Measurements from ENCODE around the gene KRTAP4-6.
"Not testable (repeated sequence)": the region's sequence is repeated elsewhere in the genome, so short reads cannot be mapped to it uniquely, and the experiment has no call there.

Gene KRTAP4-6

DNA sequence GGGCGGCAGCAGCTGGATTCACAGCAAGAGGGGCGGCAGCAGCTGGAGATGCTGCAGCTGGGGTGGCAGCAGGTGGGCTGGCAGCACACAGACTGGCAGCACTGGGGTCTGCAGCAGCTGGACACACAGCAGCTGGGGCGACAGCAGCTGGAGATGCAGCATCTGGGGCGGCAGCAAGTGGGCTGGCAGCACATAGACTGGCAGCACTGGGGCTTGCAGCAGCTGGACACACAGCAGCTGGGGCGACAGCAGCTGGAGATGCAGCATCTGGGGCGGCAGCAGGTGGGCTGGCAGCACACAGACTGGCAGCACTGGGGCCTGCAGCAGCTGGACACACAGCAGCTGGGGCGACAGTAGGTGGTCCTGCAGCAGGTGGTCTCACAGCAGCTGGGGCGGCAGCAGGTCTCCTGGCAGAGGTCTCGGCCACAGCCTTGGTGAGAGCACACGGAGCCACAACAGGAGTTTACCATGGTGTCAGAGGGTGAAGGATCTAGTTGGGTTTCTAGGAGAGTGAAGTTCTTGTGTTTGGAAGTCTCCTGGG lies 22.4 kb downstream of the KRTAP4-6 start, which contains the start of gene KRTAP4-11:
KRTAP4-11 (minus strand) TSS at position 528 of the 541 bp plus-strand sequence; CDS start at position 470, 58 bp downstream.
- H3K36me3 ChIP-seq (ENCODE audit: control insufficient read depth, insufficient read depth, low read length); H3K9me3 ChIP-seq (ENCODE audit: control insufficient read depth, low read length); H3K9ac ChIP-seq (ENCODE audit: low read length); H3K27me3 ChIP-seq (ENCODE audit: control insufficient read depth, insufficient read depth, low read length); H3K4me1 ChIP-seq (ENCODE audit: control insufficient read depth, insufficient read depth, low read length); H3K4me3 ChIP-seq (ENCODE audit: low read length): not testable (repeated sequence)

DNA sequence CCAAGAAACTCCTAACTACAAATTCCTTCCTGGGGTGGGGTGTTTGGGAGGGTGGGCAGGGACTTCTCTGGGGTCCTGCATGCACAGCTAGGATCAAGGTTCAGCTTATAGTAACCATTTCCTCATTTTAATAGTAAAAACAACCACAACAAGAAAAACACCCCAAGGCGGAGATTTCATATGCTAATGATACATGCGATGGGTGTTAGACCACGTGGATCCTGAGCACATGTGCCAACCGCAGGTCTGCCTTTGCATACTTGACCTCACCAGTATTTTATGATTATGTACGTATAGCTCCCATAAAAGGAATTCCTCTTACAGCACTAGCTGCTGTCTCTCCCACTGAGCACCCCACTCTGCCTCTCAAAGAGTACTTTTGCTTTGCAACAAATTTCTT lies 24.0 kb downstream of the KRTAP4-6 start:
- H3K4me3 ChIP-seq (ENCODE audit: low read length), result no peak overlapping the region

DNA sequence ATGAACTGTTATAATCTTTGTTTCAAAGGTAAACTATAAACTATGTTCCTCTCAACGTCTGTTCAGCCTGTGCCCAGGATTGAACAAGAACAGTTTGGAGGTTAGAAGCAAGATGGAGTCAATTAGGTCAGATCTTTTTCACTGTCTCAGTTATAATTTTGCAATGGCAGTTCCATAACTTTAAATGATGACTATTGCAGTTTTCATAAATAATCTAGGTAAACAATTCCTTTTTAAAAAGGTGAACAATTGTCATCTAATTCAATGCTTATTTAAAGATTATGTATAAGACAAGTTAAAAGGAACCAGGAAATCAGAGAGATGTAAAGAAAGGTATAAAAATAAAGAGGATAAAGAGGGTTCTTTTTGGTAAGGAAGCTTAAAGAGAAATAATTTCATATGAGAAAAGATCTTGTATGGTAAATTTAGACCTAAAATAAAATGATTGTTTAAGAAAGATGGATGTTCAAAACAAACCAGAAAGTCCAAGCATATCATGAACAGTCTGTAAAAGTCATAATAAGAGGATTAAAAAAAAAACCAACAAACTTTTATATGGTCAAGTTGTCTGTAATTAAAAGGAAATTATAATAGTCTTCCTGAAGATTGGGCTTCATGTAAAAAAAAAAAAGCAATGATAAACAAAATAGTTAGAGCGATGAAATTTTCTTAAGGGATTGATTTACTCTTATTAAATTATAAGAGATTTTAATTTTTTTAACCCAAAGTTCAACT lies 29.0 kb downstream of the KRTAP4-6 start:
- H3K9me3 ChIP-seq (ENCODE audit: control insufficient read depth, low read length), result no peaks in the 10 kb centered on the region

More for the DNA sequence above, 24.0 kb downstream of the KRTAP4-6 start:
- Histone ChIP-seq H3K9ac (ENCODE audit: low read length) (no peak overlapping the region), H3K9me3 (ENCODE audit: control insufficient read depth, low read length) (no peaks in the 10 kb centered on the region), H3K36me3 (ENCODE audit: control insufficient read depth, insufficient read depth, low read length) (no peaks in the 10 kb centered on the region), H3K27me3 (ENCODE audit: control insufficient read depth, insufficient read depth, low read length) (no peaks in the 10 kb centered on the region), H3K4me1 (ENCODE audit: control insufficient read depth, insufficient read depth, low read length) (no peaks in the 10 kb centered on the region)

DNA sequence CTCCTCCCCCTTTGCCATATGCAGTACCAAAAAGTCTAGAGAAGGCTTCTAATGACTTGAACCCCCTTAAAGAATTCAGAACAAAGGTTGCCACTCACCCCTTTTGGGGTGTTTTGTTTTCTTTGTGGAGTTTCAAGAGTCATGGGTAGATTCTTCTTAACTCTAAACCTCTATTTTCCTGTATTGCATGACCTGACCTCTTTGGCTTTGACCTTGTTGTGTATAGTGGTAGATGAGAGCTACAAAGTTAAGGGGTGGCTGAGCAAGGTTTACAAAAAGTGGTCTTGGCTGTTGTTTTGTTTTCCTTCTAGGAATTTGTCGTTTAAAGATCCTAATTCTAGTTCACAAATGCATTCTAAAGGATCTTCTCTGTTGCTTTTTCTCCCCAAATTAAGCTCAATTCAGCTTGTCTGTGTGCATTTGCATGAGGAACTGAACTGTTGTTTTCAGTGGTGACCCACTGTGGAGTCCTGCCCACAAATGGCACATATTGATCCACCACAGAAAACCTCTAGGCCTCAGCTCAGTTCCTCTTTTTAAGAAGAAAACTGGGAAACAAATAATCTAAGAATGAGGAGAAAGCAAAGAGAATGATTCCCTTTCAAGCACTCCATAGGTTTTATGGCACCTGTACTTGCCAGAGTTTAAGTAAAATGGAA lies 31.5 kb downstream of the KRTAP4-6 start:
- not testable (repeated sequence) for H3K9ac ChIP-seq (ENCODE audit: low read length); H3K4me3 ChIP-seq (ENCODE audit: low read length); H3K27me3 ChIP-seq (ENCODE audit: control insufficient read depth, insufficient read depth, low read length); H3K9me3 ChIP-seq (ENCODE audit: control insufficient read depth, low read length); H3K4me1 ChIP-seq (ENCODE audit: control insufficient read depth, insufficient read depth, low read length); H3K36me3 ChIP-seq (ENCODE audit: control insufficient read depth, insufficient read depth, low read length)

More for the DNA sequence above, 29.0 kb downstream of the KRTAP4-6 start:
- H3K4me3 ChIP-seq (ENCODE audit: low read length), result no peak overlapping the region
- H3K36me3 ChIP-seq (ENCODE audit: control insufficient read depth, insufficient read depth, low read length), result no peaks in the 10 kb centered on the region
- no peaks in the 10 kb centered on the region for H3K4me1 ChIP-seq (ENCODE audit: control insufficient read depth, insufficient read depth, low read length)
- H3K27me3 ChIP-seq (ENCODE audit: control insufficient read depth, insufficient read depth, low read length), result no peaks in the 10 kb centered on the region
- no peak overlapping the region for H3K9ac ChIP-seq (ENCODE audit: low read length)

DNA sequence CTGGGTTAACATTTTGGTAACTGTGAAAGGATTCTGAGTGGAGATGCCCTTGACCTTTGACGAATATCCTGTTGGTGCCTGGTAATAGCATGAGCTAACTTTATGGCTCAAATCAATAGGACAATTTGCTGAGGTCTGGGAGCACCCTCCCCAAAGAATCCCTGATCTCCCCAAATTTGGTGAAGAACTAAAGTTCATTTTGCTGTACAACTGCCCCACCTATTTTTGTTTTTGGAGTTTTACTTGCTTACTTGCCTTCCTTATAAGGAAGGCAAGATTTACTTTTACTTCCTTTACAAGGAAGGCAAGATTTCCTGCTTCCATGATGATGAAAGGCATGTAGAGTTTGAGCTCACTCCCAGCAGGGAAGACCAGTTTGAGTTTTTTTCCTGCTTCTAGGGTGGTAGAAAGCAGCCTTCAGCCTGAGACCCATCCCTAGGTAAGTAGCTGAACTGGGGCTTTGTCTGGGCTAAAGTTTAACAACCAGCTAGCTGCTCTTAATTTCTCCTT lies 32.3 kb downstream of the KRTAP4-6 start:
- no peaks in the 10 kb centered on the region for H3K9me3 ChIP-seq (ENCODE audit: control insufficient read depth, low read length)
- no peaks in the 10 kb centered on the region for H3K27me3 ChIP-seq (ENCODE audit: control insufficient read depth, insufficient read depth, low read length)
- no peak overlapping the region for H3K4me3 ChIP-seq (ENCODE audit: low read length)
- H3K36me3 ChIP-seq (ENCODE audit: control insufficient read depth, insufficient read depth, low read length), result no peaks in the 10 kb centered on the region
- H3K4me1 ChIP-seq (ENCODE audit: control insufficient read depth, insufficient read depth, low read length), result no peaks in the 10 kb centered on the region
- H3K9ac ChIP-seq (ENCODE audit: low read length), result no peak overlapping the region

DNA sequence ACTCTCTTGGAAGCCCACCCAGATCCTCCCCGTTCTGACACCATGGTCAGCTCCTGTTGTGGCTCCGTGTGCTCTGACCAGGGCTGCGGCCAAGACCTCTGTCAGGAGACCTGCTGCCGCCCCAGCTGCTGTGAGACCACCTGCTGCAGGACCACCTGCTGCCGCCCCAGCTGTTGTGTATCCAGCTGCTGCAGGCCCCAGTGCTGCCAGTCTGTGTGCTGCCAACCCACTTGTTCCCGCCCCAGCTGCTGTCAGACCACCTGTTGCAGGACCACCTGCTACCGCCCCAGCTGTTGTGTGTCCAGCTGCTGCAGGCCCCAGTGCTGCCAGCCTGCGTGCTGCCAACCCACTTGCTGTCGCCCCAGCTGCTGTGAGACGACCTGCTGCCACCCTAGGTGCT lies 35.0 kb downstream of the KRTAP4-6 start, which contains the start of gene KRTAP4-9:
KRTAP4-9 (plus strand) TSS at position 43 of the 400 bp plus-strand sequence; CDS start at position 43, 0 bp downstream.
- H3K4me1 ChIP-seq (ENCODE audit: control insufficient read depth, insufficient read depth, low read length); H3K4me3 ChIP-seq (ENCODE audit: low read length); H3K27me3 ChIP-seq (ENCODE audit: control insufficient read depth, insufficient read depth, low read length); H3K9ac ChIP-seq (ENCODE audit: low read length); H3K36me3 ChIP-seq (ENCODE audit: control insufficient read depth, insufficient read depth, low read length); H3K9me3 ChIP-seq (ENCODE audit: control insufficient read depth, low read length): not testable (repeated sequence)

DNA sequence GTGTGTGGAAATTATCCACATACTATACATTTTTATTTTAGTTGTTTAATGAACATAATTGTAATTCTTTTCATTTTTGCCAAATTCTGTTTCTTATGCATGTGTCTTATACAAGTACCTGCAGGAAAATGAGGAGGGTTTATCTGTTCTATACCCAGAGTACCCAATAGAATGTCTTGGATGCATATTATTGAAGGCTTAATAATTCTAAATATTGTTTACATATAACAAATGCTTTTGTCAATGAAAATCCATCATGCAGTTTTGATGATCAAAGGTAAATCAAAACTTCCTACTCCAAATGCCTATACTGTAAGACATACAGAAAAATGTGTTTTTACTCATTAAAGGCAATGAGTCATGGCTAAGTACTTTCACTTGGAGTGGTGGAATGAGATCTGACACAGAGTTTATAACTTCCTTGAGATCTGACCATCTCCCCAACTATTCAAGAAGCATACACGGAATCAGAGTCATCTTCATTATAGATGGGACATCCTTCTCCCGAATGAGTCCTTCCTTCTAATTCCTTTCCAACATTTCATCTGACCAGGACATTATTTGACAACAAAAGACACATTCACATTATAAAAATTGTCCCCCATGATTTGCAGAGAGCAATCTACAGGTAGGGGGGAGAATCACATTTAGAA lies 35.8 kb downstream of the KRTAP4-6 start:
- not testable (repeated sequence) for H3K9me3 ChIP-seq (ENCODE audit: control insufficient read depth, low read length); H3K4me1 ChIP-seq (ENCODE audit: control insufficient read depth, insufficient read depth, low read length)

DNA sequence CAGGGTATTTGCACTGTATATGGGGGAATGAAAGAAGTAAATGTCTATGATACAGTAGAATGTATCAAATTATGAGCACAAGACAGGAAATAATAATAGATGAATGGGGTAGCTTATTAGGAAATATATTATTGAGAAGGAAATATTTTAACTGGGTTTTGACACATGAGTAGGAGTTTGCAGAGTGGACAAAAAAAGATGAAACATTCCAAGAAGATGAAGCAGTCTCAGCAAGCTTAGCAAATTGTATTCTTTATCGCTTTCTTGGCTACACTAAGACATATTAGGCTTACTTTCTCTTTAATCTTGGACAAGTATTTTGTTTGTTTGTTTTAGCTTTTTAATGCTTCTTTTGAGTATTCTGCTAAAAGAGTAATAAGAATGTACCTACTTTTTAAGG lies 36.4 kb downstream of the KRTAP4-6 start:
- no peaks in the 10 kb centered on the region for H3K36me3 ChIP-seq (ENCODE audit: control insufficient read depth, insufficient read depth, low read length)
- no peaks in the 10 kb centered on the region for H3K27me3 ChIP-seq (ENCODE audit: control insufficient read depth, insufficient read depth, low read length)
- H3K9me3 ChIP-seq (ENCODE audit: control insufficient read depth, low read length), result no peaks in the 10 kb centered on the region
- no peaks in the 10 kb centered on the region for H3K4me1 ChIP-seq (ENCODE audit: control insufficient read depth, insufficient read depth, low read length)
- no peak overlapping the region for H3K4me3 ChIP-seq (ENCODE audit: low read length)
- H3K9ac ChIP-seq (ENCODE audit: low read length), result no peak overlapping the region

More for the DNA sequence above, 35.8 kb downstream of the KRTAP4-6 start:
- H3K4me3 ChIP-seq (ENCODE audit: low read length); H3K36me3 ChIP-seq (ENCODE audit: control insufficient read depth, insufficient read depth, low read length); H3K9ac ChIP-seq (ENCODE audit: low read length); H3K27me3 ChIP-seq (ENCODE audit: control insufficient read depth, insufficient read depth, low read length): not testable (repeated sequence)

DNA sequence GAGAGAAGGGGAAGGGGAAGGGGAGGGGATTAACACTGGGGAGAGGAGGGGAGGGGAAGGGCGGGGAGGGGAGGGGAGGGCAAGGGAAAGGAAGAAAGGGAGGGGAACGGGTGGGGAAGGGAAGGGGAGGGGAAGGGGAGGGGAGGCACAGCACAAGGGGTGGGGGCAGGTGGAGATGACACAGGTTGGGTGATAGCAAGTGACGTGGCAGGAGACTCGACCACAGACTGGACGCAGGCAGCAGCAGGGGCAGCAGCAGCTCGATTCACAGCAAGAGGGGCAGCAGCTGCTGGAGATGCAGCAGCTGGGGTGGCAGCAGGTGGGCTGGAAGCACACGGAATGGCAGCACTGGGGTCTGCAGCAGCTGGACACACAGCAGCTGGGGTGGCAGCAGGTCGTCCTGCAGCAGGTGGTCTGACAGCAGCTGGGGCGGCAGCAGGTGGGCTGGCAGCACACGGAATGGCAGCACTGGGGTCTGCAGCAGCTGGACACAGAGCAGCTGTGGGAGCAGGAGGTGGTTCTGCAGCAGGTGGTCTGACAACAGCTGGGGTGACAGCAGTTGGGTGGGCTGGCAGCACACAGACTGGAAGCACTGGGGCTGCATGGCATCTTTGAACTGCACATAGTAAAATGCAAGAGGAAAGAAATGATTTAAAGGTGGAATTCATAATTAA lies 38.6 kb downstream of the KRTAP4-6 start, which contains the start of gene KRTAP4-16:
KRTAP4-16 (minus strand) TSS at position 624 of the 674 bp plus-strand sequence; CDS start at position 624, 0 bp downstream.
- Histone ChIP-seq H3K27me3 (ENCODE audit: control insufficient read depth, insufficient read depth, low read length) (no peaks in the 10 kb centered on the region), H3K9ac (ENCODE audit: low read length) (no peak within 1 kb of the TSS), H3K9me3 (ENCODE audit: control insufficient read depth, low read length) (no peaks in the 10 kb centered on the region), H3K4me3 (ENCODE audit: low read length) (no peak within 1 kb of the TSS), H3K4me1 (ENCODE audit: control insufficient read depth, insufficient read depth, low read length) (no peaks in the 10 kb centered on the region), H3K36me3 (ENCODE audit: control insufficient read depth, insufficient read depth, low read length) (no peaks in the 10 kb centered on the region)

DNA sequence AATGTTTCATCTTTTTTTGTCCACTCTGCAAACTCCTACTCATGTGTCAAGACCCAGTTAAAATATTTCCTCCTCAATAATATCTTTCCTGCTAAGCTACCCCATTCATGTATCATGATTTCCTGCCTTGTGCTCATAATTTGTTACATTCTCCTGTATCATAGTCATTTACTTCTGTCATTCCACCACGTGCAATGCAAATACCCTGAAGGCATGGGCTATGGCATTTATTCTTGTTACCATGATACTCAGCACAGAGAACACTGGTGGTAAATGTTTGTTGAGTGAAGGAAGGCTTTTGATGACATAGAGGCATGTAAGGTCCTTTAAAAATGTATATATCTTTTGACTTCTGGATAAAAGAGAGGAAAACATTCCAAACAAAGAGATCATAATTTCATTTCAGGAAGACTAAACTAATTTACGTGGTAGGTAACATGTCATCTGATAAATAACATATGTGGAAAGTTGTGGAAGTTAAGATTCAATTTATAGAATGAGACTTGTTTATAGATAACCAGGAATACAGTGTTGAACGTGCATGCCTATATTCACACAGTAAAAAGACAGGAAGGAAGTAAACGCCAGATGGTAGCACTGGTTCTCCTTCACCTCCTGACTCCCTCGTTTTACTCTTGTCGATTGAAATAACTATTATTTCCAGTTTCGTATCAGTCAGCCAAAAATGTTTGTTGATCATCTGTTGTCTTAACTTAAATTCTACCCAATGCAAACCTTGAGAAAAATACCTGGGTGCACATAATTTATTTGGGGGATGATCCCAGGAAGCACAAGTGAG lies 40.5 kb downstream of the KRTAP4-6 start:
- H3K9me3 ChIP-seq (ENCODE audit: control insufficient read depth, low read length); H3K36me3 ChIP-seq (ENCODE audit: control insufficient read depth, insufficient read depth, low read length); H3K9ac ChIP-seq (ENCODE audit: low read length): not testable (repeated sequence)

DNA sequence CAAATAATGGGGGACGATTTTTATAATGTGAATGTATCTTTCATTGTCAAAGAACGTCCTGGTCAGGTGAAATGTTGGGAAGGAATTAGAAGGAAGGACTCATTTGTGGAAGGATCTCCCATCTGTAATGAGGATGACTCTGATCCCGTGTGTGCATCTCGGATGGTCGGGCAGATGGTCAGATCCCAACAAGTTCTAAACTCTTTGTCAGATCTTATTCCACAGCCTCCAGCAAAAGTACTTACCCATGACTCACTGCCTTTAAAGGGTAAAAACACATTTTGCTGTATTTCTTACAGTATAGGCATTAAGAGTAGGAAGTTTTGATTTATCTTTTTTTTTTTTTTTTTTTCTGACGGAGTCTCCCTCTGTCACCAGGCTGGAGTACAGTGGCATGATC lies 41.9 kb downstream of the KRTAP4-6 start:
- Histone ChIP-seq H3K9ac (ENCODE audit: low read length) (no peak overlapping the region), H3K9me3 (ENCODE audit: control insufficient read depth, low read length) (no peaks in the 10 kb centered on the region), H3K27me3 (ENCODE audit: control insufficient read depth, insufficient read depth, low read length) (no peaks in the 10 kb centered on the region), H3K4me3 (ENCODE audit: low read length) (no peak overlapping the region), H3K4me1 (ENCODE audit: control insufficient read depth, insufficient read depth, low read length) (no peaks in the 10 kb centered on the region), H3K36me3 (ENCODE audit: control insufficient read depth, insufficient read depth, low read length) (no peaks in the 10 kb centered on the region)

More for the DNA sequence above, 40.5 kb downstream of the KRTAP4-6 start:
- not testable (repeated sequence) for H3K27me3 ChIP-seq (ENCODE audit: control insufficient read depth, insufficient read depth, low read length); H3K4me3 ChIP-seq (ENCODE audit: low read length); H3K4me1 ChIP-seq (ENCODE audit: control insufficient read depth, insufficient read depth, low read length)
